ENCODE data around the gene VASN. TPM values are rescaled to one million over a fixed set of nuclear protein-coding genes. Genes with fewer than 3 reads are reported as not detected.

The VASN gene
- total and polyA plus RNA-seq, 9 of the 15 experiments (the other 6 are each of a cell fraction or from before 2014, with no cell fraction given), result 0.01 to 2.5 (median 0.41) TPM; not detected in 1

GRCh38 chr16:4425378-4426020, 53.9 kb downstream of the VASN start, which contains the start of gene DNAJA3 (continued):
- no peak for TF ChIP-seq CREB5 (CRISPR knock-in tag; IDR thresholded peaks at IDR 0.05)
- TF ChIP-seq EGR1 (conservative IDR thresholded peaks at IDR 0.05), result peak; percentile 67
- TF ChIP-seq MTA3 (IDR thresholded peaks at IDR 0.05; ENCODE audit: borderline replicate concordance), result 0 out of 2 replicates have a peak, but pooled peaks have one; percentile 22
- TF ChIP-seq WHSC1 (IDR thresholded peaks at IDR 0.05; ENCODE audit: low read length), result no peak
- TF ChIP-seq ELF2 (CRISPR knock-in tag; IDR thresholded peaks at IDR 0.05), result peak; percentile 98
- TF ChIP-seq HEY1 (CRISPR knock-in tag; IDR thresholded peaks at IDR 0.05; ENCODE audit: borderline replicate concordance), result no peak
- no peak for TF ChIP-seq IRF2 (CRISPR knock-in tag; IDR thresholded peaks at IDR 0.05)
- TF ChIP-seq HOMEZ (CRISPR knock-in tag; IDR thresholded peaks at IDR 0.05), result no peak
- TF ChIP-seq HNRNPLL (IDR thresholded peaks at IDR 0.05; ENCODE audit: low read depth, low read length, poor library complexity, severe bottlenecking), result peak; percentile 91
- TF ChIP-seq RB1 (IDR thresholded peaks at IDR 0.05; ENCODE audit: low read depth), result peak; percentile 46; the same call in 1 of the 2 replicates
- TF ChIP-seq CCNT2 (IDR thresholded peaks at IDR 0.05; ENCODE audit: borderline replicate concordance, extremely low read depth, insufficient read length, low read depth, low read length), result peak; percentile 48
- TF ChIP-seq CREB3L1 (IDR thresholded peaks at IDR 0.05; ENCODE audit: borderline replicate concordance, low read depth), result peak; percentile 97
- TF ChIP-seq MIER1 (IDR thresholded peaks at IDR 0.05; ENCODE audit: low read depth), result no peak
- TF ChIP-seq NCOA2 (IDR thresholded peaks at IDR 0.05; ENCODE audit: partially characterized antibody in 2 of 2), result no peak
- peak; percentile 78 for TF ChIP-seq E2F3 (CRISPR knock-in tag; IDR thresholded peaks at IDR 0.05)
- no peak; the same call in 1 of the 2 replicates for TF ChIP-seq CTBP1 (IDR thresholded peaks at IDR 0.05; ENCODE audit: borderline replicate concordance)
- no peak for TF ChIP-seq GATAD2B (IDR thresholded peaks at IDR 0.05; ENCODE audit: borderline replicate concordance)
- no peak for TF ChIP-seq RBM14 (IDR thresholded peaks at IDR 0.05; ENCODE audit: borderline replicate concordance, insufficient read depth, low read depth, low read length)
- no peak for TF ChIP-seq MLX (CRISPR knock-in tag; conservative IDR thresholded peaks at IDR 0.05)
- TF ChIP-seq ZBTB7A (IDR thresholded peaks at IDR 0.05; ENCODE audit: borderline replicate concordance, control insufficient read depth, low read depth, low read length), result peak; percentile 8; the same call in 1 of the 2 replicates
- no peak; the same call in 1 of the 2 replicates for TF ChIP-seq MAFF (IDR thresholded peaks at IDR 0.05; ENCODE audit: low read length)
- no peak for TF ChIP-seq ZNF764 (CRISPR knock-in tag; IDR thresholded peaks at IDR 0.05; ENCODE audit: low read depth)
- peak; percentile 88 for TF ChIP-seq TBP (optimal IDR thresholded peaks at IDR 0.05; ENCODE audit: low read depth, low read length)
- peak; percentile 97 for TF ChIP-seq RBFOX2 (IDR thresholded peaks at IDR 0.05; ENCODE audit: low read depth, low read length)

Measured in K562 (cell line).